Hippocampal formation (tissue), 2 donors: ENCODE measurements around the gene GMDS.
"Not testable (repeated sequence)": the region's sequence is repeated elsewhere in the genome, so short reads cannot be mapped to it uniquely, and the experiment has no call there.

ENCODE experiments used
- DNase-seq, 2 donors: peaks; one replicate each; lab custom pipeline; 2025; lab: John Stamatoyannopoulos, UW

GMDS gene

GRCh38 chr6:1708820-1709219 is 536.6 kb downstream of the GMDS start:
- no peak for DNase-seq

DNA sequence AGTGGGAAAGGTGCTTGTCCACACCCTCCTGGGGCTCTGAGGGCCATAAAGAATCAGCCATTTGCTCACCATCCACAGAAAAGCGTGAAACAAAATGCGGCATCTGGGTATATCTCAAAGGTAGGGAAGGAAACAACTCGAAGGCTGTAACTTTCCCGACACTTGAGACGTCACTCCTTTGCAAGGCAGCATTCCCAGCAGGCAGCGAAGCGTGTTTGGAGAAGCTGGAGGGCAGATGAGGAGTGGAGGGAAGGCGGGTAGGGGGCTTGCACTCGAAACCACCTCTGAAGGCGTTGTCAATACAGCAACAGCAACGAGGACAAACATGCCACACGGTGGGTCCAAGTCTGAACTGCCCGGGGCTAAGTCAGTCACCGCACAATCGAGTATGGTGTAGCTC is 537.3 kb downstream of the GMDS start:
- no peak for DNase-seq

DNA sequence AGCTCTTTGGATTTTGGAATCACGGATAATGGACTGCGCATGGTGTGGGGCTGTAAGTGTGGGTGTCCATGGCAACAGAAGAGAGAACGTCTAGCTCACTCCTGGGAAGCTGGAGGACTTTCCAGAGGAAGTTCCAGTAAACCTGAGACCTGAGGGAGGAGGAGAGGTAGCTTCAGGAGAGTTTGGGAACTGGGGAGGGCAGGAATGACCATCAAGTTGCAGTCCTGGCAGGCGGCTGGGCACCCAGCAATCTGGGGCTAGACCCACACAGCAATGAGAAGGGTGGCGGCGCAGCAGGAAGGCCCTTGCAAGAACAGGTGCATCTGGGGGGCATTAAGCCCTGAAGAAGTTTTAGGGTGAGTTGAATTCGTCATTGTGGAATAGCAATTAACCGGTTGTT is 539.8 kb downstream of the GMDS start:
- DNase-seq = no peak

- no peak for DNase-seq
Observed at GRCh38 chr6:1705183-1705582, 540.2 kb downstream of the GMDS start.

DNA sequence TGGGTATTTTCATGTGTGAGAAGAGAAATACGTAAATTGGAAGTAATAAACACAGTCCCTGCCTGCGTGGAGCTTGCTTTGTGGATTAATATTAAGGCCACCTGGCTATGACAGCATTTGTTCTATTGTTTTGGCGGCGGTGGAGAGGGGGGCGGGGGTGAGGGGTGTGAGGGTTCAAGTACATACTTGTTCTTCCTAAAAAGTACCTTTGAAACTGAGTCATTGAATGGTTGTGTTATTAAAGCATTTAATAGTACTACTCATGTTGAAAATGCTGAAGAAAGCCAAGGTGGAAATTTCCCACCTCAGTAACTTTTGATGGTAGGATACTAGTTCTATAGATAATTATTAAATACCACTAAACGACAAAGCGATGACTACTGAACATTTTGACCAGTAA is 540.7 kb downstream of the GMDS start:
- no peak for DNase-seq

- DNase-seq = no peak
Observed at GRCh38 chr6:1703923-1704322, 541.5 kb downstream of the GMDS start.

DNA sequence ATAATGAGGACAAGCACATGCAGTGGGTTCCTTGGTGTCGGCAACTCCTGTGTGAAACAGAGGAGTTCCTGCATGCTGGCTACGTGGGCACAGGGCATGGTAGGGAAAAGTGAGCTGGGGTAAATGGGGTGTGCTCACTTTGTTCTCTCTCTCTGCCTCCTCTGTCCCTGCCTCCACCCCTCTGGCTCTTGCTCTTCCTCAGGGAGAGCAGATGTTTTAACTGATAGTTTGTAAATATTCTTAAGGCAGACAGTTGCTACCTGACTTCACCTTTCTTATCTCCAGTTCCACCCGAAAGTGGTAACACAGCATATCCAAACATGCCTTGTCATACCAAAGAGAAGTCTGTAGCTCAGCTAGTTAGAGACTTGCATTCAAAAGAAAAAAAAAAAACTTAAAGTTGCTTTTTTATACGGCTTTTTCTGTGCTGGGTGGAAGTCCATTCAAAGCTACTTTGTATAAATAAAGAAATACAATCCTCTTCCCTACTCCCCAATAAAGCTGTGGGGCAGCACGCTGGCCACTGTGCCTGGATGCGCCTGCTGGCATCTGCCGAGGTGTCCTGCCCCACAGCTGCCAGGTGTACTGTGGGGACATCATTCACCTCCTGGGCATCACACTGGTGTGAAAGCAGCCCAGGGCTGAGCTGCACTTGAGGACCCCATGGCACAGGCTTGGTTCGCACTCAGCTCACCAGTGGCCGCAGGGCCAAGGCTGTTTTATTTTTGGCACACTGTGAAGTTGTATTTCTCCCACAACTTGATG is 542.1 kb downstream of the GMDS start:
- DNase-seq = no peak

- DNase-seq = no peak
Observed at GRCh38 chr6:1702580-1703051, 542.8 kb downstream of the GMDS start.

GRCh38 chr6:1701668-1702353 is 543.6 kb downstream of the GMDS start:
- DNase-seq = no peak

DNA sequence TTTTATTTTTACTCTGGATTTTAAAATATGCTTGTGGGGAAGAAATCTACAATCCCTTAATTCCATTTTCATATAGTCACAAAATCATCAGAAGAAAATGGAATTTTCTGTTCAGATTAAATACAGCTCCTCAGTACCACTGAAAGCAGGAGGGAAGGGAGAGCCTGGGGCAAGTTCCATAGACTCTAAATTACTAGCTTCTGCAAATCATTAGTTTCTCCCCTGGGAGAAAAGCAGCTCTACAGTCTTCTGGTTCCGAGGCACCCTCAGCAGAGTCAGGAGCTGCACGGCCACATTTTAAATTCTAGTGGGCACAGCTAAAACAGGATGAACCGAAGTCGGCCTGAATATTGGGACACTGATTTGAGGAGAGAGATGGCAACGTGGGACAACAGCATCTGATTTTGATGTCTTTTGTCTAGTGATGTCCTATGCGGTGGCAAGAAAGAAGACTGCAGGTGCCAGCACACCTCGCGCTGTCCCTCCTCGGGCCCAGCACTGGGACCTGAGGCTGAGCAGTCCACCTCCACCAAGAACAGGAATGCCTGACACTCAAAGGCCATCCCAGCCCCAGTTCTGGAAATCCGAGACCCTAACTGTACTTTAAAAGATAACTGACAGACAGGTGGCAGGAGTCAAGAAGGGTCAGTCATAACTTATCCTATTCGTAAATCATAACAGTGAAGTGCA is 545.0 kb downstream of the GMDS start:
- DNase-seq = no peak

DNA sequence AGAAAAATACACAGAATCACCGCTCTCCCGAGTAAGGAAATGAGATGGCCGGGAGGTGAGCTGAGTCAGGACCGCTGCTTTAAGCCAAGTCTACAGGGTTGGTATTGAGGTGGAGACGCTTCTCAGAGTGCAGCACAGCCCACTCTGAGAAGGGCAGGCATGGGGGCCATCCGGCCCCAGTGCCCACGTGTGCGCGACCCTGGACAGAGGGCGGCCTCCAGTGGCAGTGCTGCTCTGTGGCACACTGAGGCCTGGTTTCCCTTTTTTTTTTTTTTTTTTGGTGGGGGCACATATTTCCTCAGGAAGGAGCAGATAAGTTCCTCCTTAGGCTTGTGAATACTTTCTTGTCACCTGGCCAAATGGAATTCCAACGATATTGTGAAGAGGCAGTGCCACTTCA is 546.9 kb downstream of the GMDS start:
- no peak for DNase-seq

- no peak for DNase-seq
Observed at GRCh38 chr6:1697688-1698351, 547.6 kb downstream of the GMDS start.

DNA sequence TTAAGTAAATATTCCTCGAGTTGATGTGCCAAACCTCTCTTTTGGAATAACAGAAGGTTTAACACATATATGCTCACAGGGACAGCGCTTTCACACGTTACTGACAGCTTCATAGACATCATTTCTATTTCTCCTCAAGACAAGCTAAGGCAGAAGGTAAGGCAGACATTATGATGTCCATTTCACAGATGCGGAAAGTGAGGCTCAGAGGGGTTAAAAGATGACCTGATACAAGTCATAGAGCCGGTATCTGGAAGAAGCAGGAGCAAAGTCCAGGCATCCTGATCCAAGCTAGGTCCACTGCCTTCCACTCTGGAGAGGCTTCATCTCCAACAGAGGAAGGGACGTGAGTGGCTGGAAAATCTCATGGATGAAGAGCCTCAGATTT is 548.9 kb downstream of the GMDS start:
- DNase-seq = no peak

DNA sequence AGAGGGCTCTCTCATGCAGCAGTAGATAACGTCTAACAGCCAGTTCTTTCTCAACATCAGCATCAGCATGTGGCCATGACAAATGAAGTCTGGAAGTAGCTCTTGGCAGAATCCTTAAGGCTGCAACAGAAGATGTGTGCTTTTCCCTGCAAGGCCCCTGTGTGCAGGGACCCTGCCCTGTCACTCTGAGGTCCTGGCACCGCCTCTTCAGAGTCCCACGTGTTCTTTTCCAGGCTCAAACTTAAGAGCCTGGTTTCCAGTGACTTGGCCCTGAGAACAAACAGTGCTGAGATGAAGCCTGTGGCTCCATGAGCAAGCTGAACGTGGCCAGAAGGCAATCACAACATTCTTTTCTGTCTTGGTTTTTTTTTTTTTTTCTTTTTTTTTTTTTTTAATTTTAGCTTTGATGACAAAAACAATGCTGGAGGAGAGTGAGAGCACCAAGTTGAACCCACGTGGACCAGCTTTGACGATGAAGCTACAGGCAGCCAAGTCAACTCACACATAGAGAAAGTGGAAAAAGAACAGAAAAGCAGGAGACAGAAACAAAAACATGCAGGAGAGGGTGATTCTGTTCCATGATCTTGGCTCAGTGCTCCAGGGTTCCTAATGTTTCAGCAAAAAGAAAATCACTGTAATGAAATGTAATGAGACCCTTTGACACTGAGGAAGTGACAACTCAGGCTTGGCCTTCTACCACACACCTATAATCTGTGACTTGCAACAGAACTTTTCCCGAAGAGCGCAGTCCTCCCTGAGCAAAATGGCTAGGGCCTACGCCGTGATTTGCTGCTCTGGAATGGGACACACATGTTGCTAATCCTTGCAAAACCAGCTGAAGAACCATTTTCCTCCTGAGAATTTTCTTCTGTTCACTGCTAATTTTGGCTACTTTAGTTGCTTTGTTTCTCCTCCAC is 549.6 kb downstream of the GMDS start:
- no peak for DNase-seq

DNA sequence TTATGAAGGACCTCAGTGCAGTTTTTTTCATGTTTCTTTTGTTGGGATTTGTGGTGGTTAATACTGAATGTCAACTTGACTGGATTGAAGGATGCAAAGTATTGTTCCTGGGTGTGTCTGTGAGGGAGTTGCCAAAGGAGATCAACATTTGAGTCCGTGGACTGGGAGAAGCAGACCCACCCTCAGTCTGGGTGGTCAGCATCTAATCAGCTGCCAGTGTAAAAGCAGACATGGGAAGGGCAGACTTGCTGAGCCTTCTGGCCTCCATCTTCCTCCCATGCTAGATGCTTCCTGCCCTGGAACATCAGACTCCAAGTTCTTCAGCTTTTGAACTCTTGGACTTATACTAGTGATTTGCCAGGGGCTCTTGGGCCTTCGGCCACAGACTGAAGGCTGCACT is 553.6 kb downstream of the GMDS start:
- DNase-seq = not testable (repeated sequence)

DNA sequence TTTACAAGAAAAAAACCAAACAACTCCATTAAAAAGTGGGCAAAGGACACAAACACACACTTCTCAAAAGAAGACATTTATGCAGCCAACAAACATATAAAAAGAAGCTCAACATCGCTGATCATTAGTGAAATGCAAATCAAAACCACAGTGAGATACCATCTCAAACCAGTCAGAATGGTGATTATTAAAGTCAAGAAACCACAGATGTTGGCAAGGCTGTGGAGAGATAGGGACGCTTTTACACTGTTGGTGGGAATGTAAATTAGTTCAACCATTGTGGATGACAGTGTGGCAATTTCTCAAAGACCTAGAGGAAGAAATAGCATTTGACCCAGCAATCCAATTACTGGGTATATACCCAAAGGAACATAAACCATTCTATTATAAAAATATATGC is 554.7 kb downstream of the GMDS start:
- not testable (repeated sequence) for DNase-seq

GRCh38 chr6:1689141-1689540 is 556.3 kb downstream of the GMDS start:
- DNase-seq = no peak

DNA sequence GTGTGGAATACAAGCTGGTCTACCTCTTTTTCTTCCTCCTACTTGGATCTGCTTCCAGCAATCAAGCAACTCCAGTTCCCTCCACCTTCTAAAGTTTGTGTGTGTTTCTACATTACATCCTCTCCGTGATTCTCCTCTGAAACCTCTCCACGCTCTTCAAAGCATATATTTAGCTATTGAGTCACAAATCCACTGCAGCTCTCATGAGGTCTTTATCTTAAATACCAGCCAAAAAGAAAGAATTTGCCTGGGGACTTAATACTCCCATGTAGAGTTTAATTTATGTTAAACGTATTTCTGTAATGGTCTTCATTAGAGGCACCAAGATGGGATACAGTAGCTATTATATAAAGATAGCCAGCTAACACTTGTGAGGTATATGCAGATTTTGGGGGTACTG is 557.0 kb downstream of the GMDS start:
- DNase-seq = no peak

GRCh38 chr6:1687402-1687801 is 558.0 kb downstream of the GMDS start:
- no peak for DNase-seq

DNA sequence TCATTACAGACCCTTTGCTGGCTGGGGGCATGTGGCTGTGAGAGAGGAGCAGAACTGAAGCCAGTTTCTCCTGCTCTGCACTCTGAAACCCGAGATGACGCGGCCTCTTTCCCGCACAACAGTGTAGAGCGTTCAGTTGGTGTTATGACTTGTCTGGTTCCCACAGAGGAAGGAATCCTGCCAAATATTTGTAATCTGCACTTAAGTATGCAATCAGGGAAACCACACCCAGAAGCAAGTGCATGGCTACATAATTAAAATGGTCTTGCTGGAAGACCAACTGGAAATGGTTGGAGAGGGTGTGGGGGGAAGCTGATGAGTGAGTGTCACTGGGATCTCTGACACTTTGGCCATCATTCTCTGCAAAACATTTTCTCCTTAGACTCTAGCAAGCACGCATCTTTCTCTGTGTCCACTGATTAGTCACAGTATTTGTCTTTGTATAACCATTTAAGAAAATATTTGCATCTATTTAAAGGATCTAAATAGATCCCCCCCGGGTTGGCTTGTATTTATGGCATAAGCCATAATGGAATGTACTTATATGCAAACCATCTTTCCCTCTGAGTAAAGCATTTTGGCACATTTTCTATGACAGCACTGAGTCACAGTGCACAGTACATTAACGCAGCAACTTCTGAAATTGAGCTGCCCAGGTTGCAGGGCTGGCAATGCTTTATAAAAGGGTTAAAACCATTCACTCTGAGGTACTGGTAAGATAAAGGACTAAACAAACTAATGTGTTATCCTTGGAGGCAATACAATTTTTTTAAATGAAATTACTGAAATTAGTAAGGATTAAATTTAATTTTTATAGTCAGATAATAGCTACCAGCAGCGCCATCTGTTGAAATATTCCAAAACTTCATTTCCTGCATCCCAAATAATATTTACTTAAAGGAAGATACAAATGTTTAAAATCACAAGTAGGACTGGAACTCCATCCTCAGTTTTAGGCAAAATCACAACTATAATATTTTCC is 559.0 kb downstream of the GMDS start:
- DNase-seq = no peak
